Activated CD4-positive, CD25-positive, alpha-beta regulatory T cell treated with anti-CD3 and anti-CD28 coated beads, Interleukin-2, amount 50 U/mL, for 16 hours (primary cell): Measurements from ENCODE around the gene KMT2D.

Experiments used
- DNase-seq: peaks from one replicate; pipeline ENCODE4 v3.0.0-alpha.2; 2020; ENCODE audit warnings: low read depth, low spot score

Gene KMT2D

DNA sequence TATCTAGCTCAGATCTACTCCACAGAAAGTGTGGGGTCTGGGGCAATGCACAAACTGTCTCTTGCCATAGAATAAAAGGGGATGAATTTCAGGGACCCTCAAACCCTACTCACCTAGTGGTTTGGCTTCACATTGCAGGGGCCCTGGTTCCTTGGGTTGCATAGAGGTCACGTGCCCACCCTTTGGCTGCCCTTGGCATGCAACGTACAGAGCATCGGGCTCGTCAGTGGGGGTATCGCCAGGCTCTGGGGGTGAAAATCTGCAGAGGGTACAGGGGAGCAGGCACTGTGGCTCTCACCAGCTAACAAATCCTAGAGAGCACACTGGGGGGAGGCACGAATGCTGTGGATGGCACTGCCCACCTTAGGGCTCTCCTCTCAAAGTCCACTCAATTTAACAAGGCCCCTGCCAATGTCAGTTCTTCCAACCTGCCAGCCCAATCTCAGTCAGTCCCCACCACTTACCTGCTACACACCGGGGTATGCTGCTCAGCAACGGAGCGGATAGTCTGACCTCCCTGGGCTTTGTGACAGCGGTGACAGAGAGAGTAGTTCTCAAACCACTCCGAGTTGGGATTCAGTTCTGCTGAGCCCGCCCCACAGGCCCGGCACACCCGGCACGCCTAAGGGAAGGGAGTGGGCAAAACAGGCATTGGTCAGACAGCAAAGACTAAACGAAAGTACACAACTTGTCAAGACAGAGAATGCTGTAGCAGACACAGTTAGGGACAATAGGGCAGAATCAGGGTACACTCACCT is 8.0 kb downstream of the KMT2D start:
- DNase-seq, result no peak

DNA sequence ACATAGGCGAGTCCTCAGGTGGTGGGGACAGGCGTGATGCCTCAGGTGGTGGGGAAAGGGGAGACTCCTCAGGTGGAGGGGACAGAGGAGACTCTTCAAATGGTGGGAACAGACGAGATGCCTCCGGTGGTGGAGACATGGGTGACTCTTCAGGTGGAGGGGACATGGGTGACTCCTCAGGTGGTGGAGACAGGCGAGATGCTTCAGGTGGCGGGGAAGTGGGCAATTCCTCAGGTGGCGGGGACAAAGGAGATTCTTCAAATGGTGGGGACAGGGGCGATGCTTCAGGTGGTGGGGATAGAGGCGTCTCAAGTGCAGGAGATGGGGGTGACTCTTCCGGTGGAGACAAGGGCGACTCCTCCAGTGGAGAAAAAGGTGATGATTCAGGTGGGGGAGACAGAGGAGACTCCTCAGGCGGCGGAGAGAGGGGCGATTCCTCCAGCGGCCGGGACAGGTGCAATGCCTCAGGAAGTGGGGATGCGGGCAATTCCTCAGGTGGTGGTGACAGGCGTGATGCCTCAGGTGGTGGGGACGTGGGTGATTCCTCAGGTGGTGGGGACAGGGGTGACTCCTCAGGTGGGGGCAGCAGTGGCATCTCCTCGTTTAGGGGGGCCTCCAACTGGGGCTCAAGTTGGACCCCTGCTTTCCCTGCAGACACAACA is 8.7 kb downstream of the KMT2D start:
- no peak for DNase-seq

DNA sequence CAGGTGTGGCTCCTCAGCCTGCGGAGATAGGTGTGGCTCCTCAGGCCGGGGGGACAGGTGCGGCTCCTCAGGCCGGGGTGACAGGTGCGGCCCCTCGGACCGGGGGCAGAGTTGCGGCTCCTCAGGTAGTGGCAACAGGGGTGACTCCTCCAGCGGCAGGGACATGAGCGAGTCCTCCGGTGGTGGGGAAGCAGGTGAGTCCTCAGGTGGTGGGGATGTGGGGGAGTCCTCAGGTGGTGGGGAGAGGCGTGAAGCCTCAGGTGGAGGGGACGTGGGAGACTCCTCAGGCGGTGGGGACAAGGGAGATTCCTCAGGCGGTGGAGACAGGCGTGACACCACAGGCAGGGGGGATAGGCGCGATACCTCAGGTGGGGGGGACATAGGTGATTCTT is 9.2 kb downstream of the KMT2D start:
- DNase-seq, result no peak

DNA sequence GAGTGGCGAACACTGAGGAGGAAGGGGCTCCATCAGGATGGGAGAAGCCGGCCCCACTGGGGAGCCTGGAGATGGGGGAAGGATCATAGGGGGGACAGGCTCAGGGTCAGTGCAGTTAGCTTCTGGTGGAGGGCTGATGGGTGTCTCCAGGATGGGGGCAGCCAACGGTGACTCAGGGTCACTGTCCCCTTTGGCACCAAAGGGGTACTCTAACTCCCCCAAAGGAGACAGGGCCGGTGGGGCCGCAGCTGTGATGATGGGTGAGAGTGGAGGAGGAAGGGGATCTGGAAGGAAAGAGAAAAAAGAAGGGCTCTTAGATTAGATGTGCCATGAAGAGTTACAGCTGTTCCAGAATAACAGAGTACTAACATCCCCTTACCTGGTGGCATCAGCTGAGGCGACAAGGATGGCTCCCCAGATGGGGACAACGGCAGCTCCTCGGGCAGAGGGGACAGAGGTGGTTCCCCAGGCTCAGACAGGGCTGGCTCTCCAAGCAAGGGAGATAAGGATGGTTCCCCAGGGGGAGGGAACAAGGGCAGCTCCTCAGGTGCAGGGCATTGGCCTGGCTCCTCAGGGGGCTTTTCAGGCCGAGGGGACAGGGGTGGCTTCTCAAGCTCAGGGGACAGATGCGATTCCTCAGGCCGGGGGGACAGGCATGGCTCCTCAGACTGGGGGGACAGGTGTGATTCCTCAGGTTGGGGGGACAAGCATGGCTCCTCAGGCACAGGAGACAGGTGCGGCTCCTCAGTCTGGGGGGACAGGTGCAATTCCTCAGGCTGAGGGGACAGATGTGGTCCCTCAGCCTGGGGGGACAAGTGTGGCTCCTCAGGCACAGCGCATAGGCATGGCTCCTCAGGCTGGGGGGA is 9.9 kb downstream of the KMT2D start:
- DNase-seq, result no peak

DNA sequence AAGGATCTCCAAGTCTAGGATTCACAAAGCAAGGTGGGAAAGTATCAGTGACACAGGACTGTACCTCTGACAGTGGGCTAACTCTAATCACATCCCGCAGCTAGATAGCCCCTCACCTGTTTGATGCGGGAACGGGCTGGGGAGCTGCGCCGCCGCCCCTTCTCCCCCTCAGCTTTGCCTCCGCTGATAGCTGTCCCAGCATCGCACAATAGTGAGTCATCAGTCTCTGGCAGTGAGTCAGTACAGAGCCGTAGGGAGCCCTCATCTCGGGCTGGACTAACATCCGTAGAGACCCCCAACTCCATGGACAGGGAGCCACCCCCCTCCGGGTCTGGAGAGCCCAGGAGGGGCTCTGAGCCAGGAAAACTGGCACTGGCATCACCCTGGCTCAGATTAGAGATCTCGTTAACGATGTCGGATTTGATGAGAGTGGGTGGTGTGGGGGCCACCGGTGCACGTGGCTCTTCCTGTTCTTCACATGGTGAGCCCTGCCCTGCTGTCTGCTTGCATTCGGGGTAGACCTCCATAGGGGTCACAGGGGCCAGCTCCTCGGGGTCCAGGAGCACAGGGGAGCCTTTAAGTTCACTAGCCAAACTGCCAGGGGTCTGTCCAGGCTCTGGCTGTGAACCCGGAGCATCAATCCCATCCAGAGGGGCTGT is 10.9 kb downstream of the KMT2D start:
- DNase-seq, result no peak

DNA sequence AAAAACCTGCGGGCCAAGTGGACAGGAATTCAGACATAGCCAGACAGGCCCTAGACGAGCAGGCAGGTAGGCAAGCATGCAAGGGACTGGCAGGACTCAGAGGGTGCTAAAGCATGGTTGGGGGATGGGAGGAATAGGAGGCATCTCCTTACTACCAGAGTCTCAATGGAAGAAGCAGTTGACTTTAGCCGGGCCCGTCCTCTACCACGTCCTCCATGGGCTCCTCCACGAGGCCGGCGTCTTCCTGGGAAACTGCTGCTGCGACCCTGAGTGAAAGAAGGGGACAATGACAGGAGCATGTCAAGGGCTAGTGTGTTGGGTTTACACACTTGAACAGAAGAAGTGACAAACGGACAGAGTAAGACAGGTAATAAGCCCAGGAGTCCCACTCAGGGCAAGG is 11.6 kb downstream of the KMT2D start:
- DNase-seq, result no peak

DNA sequence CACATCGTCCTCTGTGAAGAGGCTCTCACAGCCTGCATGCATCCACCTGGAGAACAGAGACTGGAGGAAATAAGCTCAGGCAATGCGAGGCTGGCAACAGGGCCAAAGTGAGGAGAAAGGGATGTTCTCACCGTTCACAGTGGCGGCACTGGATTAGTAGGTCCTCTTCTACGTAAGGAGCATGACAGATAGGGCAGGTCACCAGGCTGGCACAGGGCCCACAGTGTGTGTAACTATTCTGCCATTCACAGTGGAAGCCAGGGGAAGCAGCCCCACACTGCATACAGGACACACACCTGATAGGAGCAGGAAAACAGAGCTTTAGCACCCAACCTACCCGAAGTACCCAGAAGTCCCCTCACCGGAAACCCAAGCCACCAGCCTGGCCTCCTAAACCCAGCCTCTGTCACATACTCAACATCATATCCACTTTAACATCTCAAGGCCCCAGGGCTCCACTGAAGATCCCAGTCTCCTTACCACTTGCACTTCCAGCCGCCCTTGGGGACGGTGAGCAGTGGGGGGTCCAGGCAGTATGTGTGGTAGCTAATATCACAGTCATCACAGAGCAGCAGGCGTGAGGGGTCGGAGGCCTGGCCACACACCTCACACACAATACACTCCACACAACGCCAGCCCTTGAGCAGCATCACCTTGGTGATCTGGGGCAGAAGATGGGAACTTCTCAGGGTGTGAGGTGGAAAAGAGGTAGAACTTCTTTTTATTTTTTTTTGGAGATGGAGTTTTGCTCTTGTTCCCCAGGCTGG is 14.3 kb downstream of the KMT2D start:
- no peak for DNase-seq

DNA sequence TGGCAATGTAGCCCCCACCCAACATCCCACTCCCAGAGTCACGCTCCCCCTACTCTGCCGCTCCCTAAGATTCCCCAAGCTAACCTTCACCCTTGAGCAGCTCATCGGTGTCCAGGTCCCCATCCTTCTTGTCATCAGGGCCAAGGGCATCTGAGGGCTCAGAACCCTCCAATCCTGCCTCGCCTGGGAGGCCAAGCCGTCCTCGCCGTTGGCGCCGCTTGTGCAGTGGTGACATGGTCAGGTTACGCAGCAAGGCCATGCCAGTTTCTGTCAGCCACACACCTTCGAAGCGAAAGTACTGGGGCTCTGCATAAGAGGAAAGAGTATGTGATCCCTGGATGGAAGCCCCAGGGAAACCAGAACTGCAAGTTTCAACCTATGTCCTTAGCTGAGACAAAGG is 15.9 kb downstream of the KMT2D start:
- no peak for DNase-seq

DNA sequence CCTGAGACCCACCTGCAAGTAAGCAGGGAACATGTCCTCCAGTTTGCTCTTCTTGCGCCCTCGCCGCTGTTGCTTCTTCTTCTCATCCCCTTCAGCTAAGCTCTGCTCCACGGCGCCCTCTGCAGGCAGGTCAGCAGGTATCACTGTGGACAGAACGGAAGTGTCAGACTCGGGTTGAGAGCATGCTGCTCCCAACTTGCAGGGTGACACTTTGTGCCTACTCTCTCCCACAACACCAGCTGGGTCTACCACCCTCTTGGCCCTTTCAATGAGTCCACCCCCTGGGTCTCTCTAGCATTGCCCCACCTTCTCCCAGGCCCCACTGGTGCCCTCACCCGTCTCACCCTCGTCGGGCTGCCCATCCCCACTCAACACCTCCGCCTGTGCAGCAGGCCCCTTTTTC is 16.7 kb downstream of the KMT2D start:
- DNase-seq, result peak; percentile 62

DNA sequence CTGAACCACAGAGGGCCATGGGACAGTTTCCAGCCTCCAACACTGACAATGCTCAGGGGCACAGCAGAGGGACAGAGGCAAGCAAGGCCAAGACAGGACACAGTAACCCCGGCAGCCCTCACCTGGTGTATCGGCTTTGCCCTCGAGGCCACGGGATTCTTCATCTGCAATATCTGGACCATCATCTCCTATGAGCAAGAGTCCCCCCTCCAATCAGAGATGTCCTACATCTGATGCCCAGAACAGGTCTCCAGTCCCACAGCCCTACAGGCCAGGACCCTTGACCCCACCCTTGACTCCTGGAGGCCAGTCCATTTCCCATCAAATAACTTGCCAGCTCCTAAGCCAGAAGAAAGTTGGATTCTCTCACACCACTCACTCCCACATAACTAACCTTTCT is 17.4 kb downstream of the KMT2D start:
- DNase-seq, result no peak

DNA sequence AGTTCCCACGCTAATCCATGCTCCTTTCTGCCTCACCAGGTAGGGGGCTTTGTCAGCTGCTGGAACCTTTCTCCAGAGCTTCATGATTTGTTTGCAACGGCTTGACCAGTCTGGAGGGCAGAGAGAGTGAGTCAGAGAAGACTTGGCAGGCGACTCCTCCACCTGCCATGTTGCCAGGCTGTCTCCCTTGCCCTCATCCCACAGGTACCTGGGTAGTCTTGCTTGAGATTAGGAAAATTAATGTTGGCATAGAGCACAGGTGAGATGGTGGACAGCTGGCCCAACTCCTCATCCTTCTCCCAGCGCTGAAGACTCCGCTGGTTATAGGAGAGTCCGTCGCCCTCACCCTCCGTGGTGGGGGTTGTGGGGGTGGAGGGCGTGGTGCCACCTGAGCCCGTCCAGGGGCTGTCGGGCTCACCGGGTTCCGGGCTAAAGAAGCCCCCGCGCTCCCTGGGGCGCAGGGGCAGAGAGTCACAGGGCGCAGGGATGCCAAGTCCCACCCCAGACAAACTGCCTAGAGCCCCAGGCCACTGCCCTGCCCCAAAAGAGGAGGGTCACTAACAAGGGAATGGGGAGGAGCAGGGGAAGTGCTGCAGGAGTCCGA is 18.6 kb downstream of the KMT2D start:
- no peak for DNase-seq

DNA sequence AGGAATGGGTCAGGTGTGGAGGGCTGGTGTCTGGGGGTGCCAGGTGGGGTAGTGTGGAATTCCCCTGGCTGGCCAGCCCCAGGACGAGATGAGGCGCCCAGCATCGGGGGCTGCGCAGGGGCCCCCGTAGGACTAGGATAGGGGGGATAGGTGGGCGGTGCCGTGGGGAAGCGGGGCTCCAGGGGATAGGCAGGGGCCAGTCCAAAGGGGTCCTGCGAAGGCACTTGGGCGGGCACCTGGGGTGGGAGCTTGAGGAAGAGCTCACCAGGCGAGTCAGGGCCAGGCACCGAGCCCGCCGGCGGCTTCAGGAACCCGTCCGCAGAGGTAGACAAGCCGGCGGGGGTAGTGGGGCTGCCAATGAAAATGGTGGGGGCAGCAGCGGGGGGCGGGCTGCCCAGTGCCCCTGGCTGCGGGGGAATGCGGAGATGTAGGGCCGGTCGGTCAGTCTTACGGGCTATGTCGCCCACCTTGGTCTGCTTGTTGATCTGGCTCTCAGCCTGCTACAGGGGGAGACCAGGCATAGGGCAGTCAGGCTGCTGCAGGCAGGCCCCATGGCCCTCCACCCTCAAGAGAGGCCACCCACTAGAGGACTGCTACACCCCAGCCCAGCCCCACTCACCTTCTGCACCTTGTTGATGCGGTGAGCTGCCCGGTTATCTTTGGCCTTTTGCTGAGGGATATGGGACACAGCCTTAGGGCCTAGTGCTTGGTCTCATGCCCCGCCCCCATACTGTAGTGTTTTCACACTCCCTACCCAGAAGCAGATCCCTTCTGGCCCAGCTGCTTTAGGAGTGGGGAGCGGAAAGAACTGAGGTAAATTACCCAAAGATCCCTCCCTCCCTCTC is 19.3 kb downstream of the KMT2D start:
- no peak for DNase-seq

DNA sequence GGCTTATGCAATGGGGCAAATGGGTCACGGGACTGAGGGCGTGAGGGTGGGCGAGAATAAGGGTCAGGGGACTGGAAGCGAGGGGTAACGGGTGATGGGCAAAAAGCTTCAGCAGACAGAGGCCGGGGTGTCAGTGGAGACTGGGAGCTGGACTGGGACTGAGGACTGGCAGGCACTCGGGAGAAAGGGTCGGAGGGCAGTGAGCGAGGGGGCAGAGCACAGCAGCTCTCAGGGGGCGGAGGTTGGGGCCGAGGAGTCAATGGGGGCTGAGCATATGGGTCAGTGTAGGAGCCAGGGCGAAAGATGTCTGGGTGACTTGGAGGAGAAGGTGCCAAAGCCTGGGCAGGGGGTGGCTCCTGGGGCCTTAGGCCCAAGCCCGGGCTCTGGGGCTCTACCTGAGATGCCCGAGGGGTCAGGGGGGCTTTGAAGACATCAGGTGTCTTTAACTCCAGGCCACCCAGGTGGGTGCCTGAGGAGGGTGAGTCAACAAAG is 20.2 kb downstream of the KMT2D start:
- DNase-seq, result no peak

DNA sequence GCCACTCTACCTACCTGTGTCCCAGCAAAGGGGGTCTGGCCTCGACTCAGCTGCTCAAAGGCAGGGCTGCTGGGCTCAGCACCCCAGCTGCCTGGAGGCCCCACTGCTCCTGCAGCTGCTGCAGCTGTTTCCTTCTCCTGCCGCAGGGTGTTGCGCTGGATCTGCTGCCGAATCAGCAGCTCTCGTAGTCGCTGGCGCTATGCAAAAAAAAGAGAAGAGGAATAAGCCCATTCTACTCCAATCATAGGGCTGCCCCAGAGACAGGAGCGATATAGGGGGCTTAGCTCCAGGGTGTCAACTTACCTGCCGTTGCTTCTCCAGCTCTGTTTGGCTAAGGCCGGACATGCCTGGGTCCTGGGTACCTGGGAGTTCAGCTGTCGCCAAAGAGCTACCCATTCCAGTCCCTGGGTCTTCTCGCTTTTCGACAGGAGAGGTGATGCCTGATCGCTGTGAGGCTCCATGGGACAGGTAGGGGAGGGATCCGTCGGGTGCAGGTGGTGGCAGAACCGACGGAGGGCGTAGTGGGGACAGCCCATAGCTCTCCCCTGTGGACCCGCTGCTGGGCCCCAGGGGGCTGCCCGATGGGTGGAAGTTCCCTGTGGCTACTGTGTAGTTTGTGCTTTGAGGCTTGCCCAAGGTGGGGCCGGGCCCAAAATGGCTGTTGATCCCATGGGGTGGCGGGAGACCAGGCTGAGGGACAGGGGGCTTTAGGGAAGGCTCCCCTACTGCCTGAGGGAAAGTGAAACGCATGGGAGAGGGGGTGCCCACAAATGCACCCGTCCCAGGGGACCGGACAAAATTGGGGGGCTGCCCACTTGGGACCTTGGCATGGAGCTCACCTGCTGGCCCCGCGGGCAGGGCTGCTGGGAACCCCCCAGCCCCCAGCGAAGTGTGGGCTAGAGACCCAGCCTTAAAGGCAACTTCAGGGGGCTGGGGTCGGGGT is 20.9 kb downstream of the KMT2D start:
- DNase-seq, result no peak

DNA sequence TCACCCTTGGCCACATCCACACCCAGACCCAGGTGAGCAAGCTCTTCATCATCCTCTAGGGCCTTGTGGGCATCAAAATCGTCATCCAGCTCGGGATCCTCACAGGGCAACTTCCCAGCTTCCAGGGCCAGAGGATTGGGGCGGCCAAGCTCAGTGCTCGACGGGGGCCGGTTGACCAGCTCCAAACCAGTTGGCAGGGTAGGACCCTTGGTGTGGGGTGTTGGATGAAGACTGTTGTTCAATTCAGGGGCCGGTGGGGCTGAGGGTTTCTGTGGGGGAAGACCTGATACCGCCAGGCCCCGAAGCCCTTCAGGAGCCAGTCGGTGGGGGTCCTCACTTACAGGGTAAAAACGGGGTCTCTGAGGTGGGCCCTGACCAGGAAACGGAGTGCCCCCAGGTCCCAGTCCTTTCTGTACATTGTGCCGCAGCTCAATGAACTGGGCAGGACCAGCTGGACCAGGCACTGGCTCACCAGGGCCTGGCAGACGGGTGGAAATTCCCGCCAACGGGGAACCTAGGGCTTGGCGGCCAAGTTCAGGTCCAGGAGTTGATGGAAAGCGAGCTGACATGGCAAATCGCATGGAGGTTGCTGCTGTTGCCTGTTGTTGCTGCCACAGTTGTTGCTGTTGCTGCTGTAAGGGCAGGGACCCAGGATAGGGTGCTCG is 22.2 kb downstream of the KMT2D start:
- DNase-seq, result no peak

DNA sequence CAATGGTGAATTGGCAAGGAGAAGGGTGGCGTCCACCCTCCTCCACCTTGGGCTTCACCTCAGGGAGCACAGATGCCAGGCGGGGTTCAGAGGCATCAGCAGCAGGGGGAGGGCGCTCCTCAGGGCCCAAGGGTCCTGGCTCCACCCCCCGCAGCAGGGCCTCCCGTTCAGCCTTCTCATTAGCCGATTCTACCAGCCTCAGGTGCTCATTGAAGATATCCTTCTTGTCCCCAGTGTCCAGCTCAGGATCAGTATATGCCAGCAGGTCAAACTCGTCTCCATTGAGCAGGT is 22.7 kb downstream of the KMT2D start:
- DNase-seq, result no peak

DNA sequence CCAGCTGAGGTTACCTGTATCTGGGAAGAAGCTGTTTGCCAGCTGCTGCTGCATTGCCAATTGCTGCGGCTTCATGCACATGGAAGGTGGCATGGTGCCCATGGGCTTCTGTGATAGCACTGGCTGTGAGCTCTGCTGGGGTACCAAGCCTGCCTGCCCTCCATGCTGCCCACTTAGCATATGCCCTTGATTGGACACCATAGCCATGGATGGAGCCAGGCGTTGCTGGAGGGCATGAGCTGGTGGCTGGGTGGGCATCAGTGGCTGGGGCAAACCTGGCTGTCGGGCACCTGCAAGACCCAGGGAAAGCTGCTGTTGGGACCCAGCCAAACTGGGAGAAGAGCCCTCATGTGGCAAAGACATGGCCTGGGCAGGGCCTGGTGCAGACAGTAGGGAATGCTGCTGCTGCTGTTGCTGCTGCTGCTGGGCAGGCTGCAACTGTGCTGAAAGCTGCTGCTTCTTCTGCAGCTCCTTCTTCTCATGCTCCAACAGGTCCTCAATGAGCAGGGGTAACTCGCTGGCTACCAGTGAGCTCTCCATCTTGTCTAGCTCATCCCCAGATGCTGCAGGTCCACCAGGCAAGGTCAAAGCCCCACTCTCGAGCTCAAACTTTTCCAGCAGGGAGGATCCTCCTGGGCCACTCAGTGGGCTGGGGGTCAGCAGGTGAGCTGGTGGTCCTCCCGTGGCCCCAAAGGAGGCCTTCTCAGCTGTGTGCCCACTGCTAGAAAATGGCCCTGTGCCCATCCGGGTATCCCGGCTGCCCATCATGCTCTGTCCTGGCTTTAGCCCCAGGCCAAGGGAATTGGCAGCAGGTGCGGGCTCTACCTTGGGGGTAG is 23.3 kb downstream of the KMT2D start:
- DNase-seq, result no peak
